ENCODE measurements around the gene TMEM236.

DNA sequence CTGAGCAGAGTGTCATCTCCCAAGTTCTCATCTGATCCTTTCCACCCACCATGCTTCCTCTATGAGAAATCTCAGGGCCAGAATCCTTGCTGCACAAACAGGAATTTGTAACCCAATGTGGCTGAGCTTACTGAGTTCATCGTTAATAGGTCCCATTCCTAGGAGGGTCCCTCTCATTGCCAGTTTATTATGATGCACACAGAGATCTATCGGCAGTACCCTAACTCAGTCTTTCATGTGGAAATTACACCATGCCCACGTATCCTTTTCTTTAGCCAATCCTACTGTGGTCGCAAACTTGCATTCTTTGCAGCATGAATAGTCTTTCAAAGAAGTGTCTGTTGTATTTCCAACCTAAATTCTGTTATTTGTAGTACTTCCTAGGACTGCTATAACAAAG lies 12.1 kb downstream of the TMEM236 start:
- no peak for TF ChIP-seq CTCF (IDR thresholded peaks at IDR 0.05)
- no peak for TF ChIP-seq POLR2A (IDR thresholded peaks at IDR 0.05)
